HuH-7.5 (cell line): Measurements from ENCODE around the gene CPTP.
A peak's percentile ranks its signal among the peaks of the same experiment; 100 is the strongest.

ENCODE experiments used
- DNase-seq: peaks from one replicate; pipeline ENCODE4 v3.0.0; 2011; ENCODE audit warnings: low spot score

CPTP gene

GRCh38 chr1:1335792-1336248 is 11.2 kb downstream of the CPTP start:
- DNase-seq: no peak

- no peak for DNase-seq
These were observed 11.8 kb downstream of the CPTP start for GRCh38 chr1:1336446-1336845.

- no peak for DNase-seq
These were observed 12.6 kb downstream of the CPTP start for GRCh38 chr1:1336931-1337792.

- peak; percentile 70 for DNase-seq
These were observed 13.2 kb downstream of the CPTP start for GRCh38 chr1:1337793-1338147.

- DNase-seq: no peak
These were observed 13.7 kb downstream of the CPTP start for GRCh38 chr1:1338278-1338677.

GRCh38 chr1:1340185-1340584 is 15.6 kb downstream of the CPTP start:
- no peak for DNase-seq

- no peak for DNase-seq
These were observed 16.4 kb downstream of the CPTP start for GRCh38 chr1:1340791-1341548.

GRCh38 chr1:1341549-1342021 is 17.0 kb downstream of the CPTP start:
- no peak for DNase-seq

GRCh38 chr1:1342061-1342562 is 17.5 kb downstream of the CPTP start:
- no peak for DNase-seq

GRCh38 chr1:1342584-1343115 is 18.0 kb downstream of the CPTP start:
- DNase-seq: no peak

GRCh38 chr1:1343811-1344421 is 19.3 kb downstream of the CPTP start:
- no peak for DNase-seq

GRCh38 chr1:1344655-1345361 is 20.2 kb downstream of the CPTP start:
- peak; percentile 96 for DNase-seq

GRCh38 chr1:1345384-1345783 is 20.8 kb downstream of the CPTP start:
- DNase-seq: no peak

GRCh38 chr1:1345860-1346500 is 21.4 kb downstream of the CPTP start:
- no peak for DNase-seq

GRCh38 chr1:1346501-1346890 is 21.9 kb downstream of the CPTP start:
- no peak for DNase-seq

- DNase-seq: no peak
These were observed 22.5 kb downstream of the CPTP start for GRCh38 chr1:1347026-1347595.

- peak; percentile 92 for DNase-seq
These were observed 23.2 kb downstream of the CPTP start for GRCh38 chr1:1347663-1348419.

GRCh38 chr1:1348420-1349255 is 24.0 kb downstream of the CPTP start:
- DNase-seq: no peak
